ENCODE results near the gene PANX2. TPM values are rescaled to one million over a fixed set of nuclear protein-coding genes. Genes with fewer than 3 reads are reported as not detected.
A peak's percentile ranks its signal among the peaks of the same experiment; 100 is the strongest.

The PANX2 gene
- total RNA-seq, 1 experiment from 2014 or later, result 2.6 TPM

- Histone ChIP-seq H3K4me3 (ENCODE audit: low read depth, low read length) (no peak overlapping the region), H3K4me1 (peaks cover 7% of the 10 kb centered on the region; the same call in 1 of the 2 replicates), H3K36me3 (ENCODE audit: control insufficient read depth, insufficient read depth, low read length) (no peaks in the 10 kb centered on the region), H3K27me3 (replicated peaks; ENCODE audit: control insufficient read depth, insufficient read depth, low read length) (no peaks in the 10 kb centered on the region), H3K9me3 (no peaks in the 10 kb centered on the region)
- Mint-ChIP-seq H3K4me1 (ENCODE audit: low read depth, unreplicated experiment) (peaks cover 15% of the 10 kb centered on the region), H3K4me3 (ENCODE audit: unreplicated experiment) (no peak overlapping the region), H3K27ac (ENCODE audit: unreplicated experiment) (no peak overlapping the region), H3K9me3 (ENCODE audit: unreplicated experiment) (no peaks in the 10 kb centered on the region), H3K27me3 (ENCODE audit: insufficient read depth, unreplicated experiment) (no peaks in the 10 kb centered on the region), H3K36me3 (ENCODE audit: insufficient read depth, unreplicated experiment) (no peaks in the 10 kb centered on the region)
- TF ChIP-seq CTCF (IDR thresholded peaks at IDR 0.05; ENCODE audit: insufficient read depth in 1 of 2, low read depth in 1 of 2, low read length in 1 of 2, severe bottlenecking in 1 of 2, unreplicated experiment in 1 of 2), result no peak
- POLR2A ChIA-PET, result no interaction called here
- intact Hi-C loops (cut with micrococcal nuclease; ENCODE audit: unreplicated experiment), result loop anchor here (5.0 kb wide), 1 partner anchor 46 kb away; no protein-coding TSS in a partner anchor
- no TSS peak for BruUV-seq (replicated peaks)
- CTCF ChIA-PET, result interaction anchor here (0.7 kb wide), 1 partner anchor 19 kb away, joined by 3 read pairs; no protein-coding TSS in a partner anchor
- DNase-seq, result no peak
These were observed 22.4 kb upstream of the PANX2 start for GRCh38 chr22:50148166-50148500.

GRCh38 chr22:50148991-50149721, 21.4 kb upstream of the PANX2 start:
- peaks cover 15% of the 10 kb centered on the region for H3K4me1 Mint-ChIP-seq (ENCODE audit: low read depth, unreplicated experiment)
- H3K9me3 ChIP-seq, result no peaks in the 10 kb centered on the region
- H3K4me1 ChIP-seq, result peaks cover 7% of the 10 kb centered on the region; the same call in 1 of the 2 replicates
- intact Hi-C loops (cut with micrococcal nuclease; ENCODE audit: unreplicated experiment), result loop anchor here (1.0 to 5.0 kb wide), 2 partner anchors 47 to 61 kb away; no protein-coding TSS in a partner anchor
- BruUV-seq (replicated peaks), result no TSS peak
- H3K9me3 Mint-ChIP-seq (ENCODE audit: unreplicated experiment), result no peaks in the 10 kb centered on the region
- no peaks in the 10 kb centered on the region for H3K36me3 Mint-ChIP-seq (ENCODE audit: insufficient read depth, unreplicated experiment)
- POLR2A ChIA-PET, result no interaction called here
- DNase-seq, result peak in 1 of 2 experiments; percentile 65
- H3K27ac Mint-ChIP-seq (ENCODE audit: unreplicated experiment), result no peak overlapping the region
- no peak overlapping the region for H3K4me3 ChIP-seq (ENCODE audit: low read depth, low read length)
- no peaks in the 10 kb centered on the region for H3K36me3 ChIP-seq (ENCODE audit: control insufficient read depth, insufficient read depth, low read length)
- no peaks in the 10 kb centered on the region for H3K27me3 ChIP-seq (replicated peaks; ENCODE audit: control insufficient read depth, insufficient read depth, low read length)
- TF ChIP-seq CTCF (IDR thresholded peaks at IDR 0.05; ENCODE audit: insufficient read depth in 1 of 2, low read depth in 1 of 2, low read length in 1 of 2, severe bottlenecking in 1 of 2, unreplicated experiment in 1 of 2), result peak; percentile 79 to 85
- H3K27me3 Mint-ChIP-seq (ENCODE audit: insufficient read depth, unreplicated experiment), result no peaks in the 10 kb centered on the region
- no peak overlapping the region for H3K4me3 Mint-ChIP-seq (ENCODE audit: unreplicated experiment)
- CTCF ChIA-PET, result no interaction called here

GRCh38 chr22:50150161-50151129, 20.1 kb upstream of the PANX2 start:
- Mint-ChIP-seq H3K4me3 (ENCODE audit: unreplicated experiment) (no peak overlapping the region), H3K4me1 (ENCODE audit: low read depth, unreplicated experiment) (peaks cover 13% of the 10 kb centered on the region), H3K36me3 (ENCODE audit: insufficient read depth, unreplicated experiment) (no peaks in the 10 kb centered on the region), H3K27ac (ENCODE audit: unreplicated experiment) (no peak overlapping the region), H3K27me3 (ENCODE audit: insufficient read depth, unreplicated experiment) (no peaks in the 10 kb centered on the region), H3K9me3 (ENCODE audit: unreplicated experiment) (no peaks in the 10 kb centered on the region)
- Histone ChIP-seq H3K36me3 (ENCODE audit: control insufficient read depth, insufficient read depth, low read length) (no peaks in the 10 kb centered on the region), H3K4me3 (ENCODE audit: low read depth, low read length) (no peak overlapping the region), H3K4me1 (peaks cover 6% of the 10 kb centered on the region; the same call in 1 of the 2 replicates), H3K9me3 (no peaks in the 10 kb centered on the region), H3K27me3 (replicated peaks; ENCODE audit: control insufficient read depth, insufficient read depth, low read length) (no peaks in the 10 kb centered on the region)
- ChIA-PET POLR2A (no interaction called here), CTCF (no interaction called here)
- TF ChIP-seq CTCF (IDR thresholded peaks at IDR 0.05; ENCODE audit: insufficient read depth in 1 of 2, low read depth in 1 of 2, low read length in 1 of 2, severe bottlenecking in 1 of 2, unreplicated experiment in 1 of 2), result no peak
- DNase-seq, result no peak
- BruUV-seq (replicated peaks), result no TSS peak
- intact Hi-C loops (cut with micrococcal nuclease; ENCODE audit: unreplicated experiment), result no loop called here

Measured in Caco-2 (cell line).